NB4 (cell line): Measurements from ENCODE around the gene SERPINB2.
"Not testable (repeated sequence)": the region's sequence is repeated elsewhere in the genome, so short reads cannot be mapped to it uniquely, and the experiment has no call there.

Source experiments
- DNase-seq: peaks from one replicate; pipeline ENCODE4 v3.0.0; 2010; ENCODE audit warnings: low read depth
- H3K4me3 ChIP-seq: one replicate; pipeline ENCODE4 v1.5.1; 2011; ENCODE audit warnings: mild to moderate bottlenecking, low read depth, low read length, moderate library complexity
- MYC ChIP-seq: IDR thresholded peaks from 2 replicates; pipeline ENCODE4 v1.6.1; 2011; ENCODE audit warnings: low read depth, low read length
- POLR2A ChIP-seq: IDR thresholded peaks from 2 replicates; pipeline ENCODE4 v1.6.1; 2011; ENCODE audit warnings: mild to moderate bottlenecking; ENCODE audit not compliant: insufficient read length; ENCODE audit errors: extremely low read depth
- TF ChIP-seq, protein P1 (sequence below): IDR thresholded peaks from one replicate; pipeline ENCODE4 v1.5.1; 2012; ENCODE audit warnings: low read depth, low read length
- TF ChIP-seq, protein P2 (sequence below): IDR thresholded peaks from 2 replicates; pipeline ENCODE4 v1.6.1; 2011; ENCODE audit warnings: low read depth, low read length

Gene SERPINB2

DNA sequence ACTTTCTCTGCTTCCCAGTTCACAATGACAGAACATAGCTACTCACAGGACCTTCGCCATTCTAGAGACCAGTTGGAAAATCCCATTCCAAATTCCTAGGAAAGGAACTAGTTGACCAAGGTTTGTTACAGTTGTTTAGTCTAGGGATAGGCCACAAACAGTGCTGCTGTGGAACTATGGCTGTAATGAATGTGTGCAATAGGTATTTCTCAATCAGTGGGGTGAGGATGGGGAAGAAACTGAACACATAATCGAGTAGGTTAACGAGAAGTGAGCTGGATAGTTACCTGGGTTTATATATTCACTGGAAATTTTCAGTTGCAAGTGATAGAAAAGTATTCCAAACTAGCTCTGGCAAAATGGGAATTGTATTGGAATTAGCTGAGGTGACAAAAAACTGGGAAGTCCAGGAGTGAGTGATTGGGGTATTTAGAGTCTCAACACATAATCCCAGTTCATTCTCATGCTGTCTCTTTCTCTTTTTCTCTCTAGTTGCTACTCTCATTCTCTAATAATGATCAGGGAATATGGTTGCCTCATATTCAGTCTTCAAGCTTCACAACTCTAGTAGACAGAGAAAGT, 43.4 kb downstream of the SERPINB2 start:
- peak; percentile 53 for DNase-seq
- no peak overlapping the region for H3K4me3 ChIP-seq
- TF ChIP-seq POLR2A, result no peak
- TF ChIP-seq, protein P1, sequence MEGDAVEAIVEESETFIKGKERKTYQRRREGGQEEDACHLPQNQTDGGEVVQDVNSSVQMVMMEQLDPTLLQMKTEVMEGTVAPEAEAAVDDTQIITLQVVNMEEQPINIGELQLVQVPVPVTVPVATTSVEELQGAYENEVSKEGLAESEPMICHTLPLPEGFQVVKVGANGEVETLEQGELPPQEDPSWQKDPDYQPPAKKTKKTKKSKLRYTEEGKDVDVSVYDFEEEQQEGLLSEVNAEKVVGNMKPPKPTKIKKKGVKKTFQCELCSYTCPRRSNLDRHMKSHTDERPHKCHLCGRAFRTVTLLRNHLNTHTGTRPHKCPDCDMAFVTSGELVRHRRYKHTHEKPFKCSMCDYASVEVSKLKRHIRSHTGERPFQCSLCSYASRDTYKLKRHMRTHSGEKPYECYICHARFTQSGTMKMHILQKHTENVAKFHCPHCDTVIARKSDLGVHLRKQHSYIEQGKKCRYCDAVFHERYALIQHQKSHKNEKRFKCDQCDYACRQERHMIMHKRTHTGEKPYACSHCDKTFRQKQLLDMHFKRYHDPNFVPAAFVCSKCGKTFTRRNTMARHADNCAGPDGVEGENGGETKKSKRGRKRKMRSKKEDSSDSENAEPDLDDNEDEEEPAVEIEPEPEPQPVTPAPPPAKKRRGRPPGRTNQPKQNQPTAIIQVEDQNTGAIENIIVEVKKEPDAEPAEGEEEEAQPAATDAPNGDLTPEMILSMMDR, result no peak

DNA sequence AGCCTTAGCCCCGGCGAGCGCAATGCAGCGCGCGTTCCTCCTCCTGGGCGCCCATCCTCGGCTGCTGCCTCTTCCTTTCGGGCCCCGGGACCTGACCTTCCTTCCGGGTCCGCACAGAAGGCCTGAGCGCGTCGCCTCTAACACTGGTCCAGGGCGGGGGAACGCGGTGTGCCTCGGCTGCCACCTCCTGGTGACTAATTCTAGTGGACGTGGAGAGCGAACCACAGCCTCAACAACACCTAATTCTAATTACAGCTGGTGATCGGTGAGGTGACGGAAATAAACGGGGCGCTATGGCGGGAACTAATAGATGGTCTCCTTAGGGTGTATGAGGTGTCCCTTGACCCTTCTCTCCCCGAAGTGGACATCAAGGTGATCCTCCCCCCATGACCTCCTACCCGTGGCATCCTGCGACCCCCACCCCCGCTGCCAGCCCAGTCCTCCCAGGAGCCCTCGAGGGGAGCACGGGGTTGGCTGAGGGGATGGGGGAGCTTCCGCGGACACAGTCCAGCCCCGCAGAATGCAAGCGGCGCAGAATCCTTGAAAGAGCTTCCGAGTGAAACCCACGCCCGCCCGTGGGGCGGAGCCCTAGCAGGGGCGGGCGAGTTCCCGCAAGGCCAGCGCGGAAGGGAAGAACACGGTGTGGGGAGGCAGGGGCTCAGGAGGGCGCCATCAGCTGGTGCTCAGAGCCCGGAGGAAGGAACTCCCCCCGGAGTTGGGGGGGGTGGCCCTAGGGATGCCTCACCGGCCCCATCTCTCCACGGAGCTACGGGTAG, 48.8 kb downstream of the SERPINB2 start:
- TF ChIP-seq, protein P1, result peak; percentile 67
- TF ChIP-seq, protein P2, sequence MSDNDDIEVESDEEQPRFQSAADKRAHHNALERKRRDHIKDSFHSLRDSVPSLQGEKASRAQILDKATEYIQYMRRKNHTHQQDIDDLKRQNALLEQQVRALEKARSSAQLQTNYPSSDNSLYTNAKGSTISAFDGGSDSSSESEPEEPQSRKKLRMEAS, result peak; percentile 29; the same call in 1 of the 2 replicates
- peak; percentile 50; the same call in 1 of the 2 replicates for TF ChIP-seq MYC
- TF ChIP-seq POLR2A, result no peak
- peak; percentile 90 for DNase-seq
- H3K4me3 ChIP-seq, result peak overlapping the region; percentile 53

DNA sequence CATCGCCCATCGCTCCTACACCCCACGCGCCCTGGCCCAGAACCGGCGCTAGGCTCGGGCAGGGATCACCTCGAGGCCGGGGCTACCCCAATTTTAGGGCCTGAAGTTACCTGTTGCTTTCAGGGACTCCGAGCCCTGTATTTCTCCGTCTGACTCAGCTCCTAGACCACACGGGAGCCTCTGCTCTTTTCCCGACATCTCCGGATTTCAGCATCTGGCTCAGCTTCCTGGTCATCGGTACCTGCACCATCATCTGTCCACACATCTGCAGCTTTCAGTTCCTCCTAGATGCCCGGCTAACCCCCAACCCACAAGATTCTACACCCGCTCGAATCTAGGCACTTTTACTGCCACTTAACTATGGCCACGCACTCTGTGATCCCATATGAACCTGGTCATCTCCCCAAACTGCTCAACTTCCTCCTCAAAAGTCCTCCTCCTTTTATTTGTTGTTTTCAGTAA, 49.5 kb downstream of the SERPINB2 start:
- no peak for TF ChIP-seq POLR2A
- TF ChIP-seq, protein P1, result no peak
- TF ChIP-seq, protein P2, result no peak
- no peak for TF ChIP-seq MYC
- no peak overlapping the region for H3K4me3 ChIP-seq
- no peak for DNase-seq

DNA sequence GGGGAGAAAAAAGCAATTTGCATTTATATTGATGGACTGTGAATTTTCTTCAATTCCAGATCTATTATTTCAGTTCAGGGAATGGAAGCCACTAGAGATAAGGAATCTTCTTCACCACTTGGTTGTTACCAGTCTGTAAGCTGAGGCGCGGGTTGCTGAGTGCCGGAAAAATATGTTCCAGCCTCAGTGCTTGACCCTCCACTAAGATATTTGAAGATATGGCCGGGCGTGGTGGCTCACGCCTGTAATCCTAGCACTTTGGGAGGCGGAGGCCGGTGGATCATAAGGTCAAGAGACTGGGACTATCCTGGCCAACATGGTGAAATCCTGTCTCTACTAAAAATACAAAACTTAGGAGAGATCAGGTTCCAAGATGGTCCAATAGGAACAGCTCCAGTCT, 52.5 kb downstream of the SERPINB2 start:
- H3K4me3 ChIP-seq, result no peak overlapping the region

DNA sequence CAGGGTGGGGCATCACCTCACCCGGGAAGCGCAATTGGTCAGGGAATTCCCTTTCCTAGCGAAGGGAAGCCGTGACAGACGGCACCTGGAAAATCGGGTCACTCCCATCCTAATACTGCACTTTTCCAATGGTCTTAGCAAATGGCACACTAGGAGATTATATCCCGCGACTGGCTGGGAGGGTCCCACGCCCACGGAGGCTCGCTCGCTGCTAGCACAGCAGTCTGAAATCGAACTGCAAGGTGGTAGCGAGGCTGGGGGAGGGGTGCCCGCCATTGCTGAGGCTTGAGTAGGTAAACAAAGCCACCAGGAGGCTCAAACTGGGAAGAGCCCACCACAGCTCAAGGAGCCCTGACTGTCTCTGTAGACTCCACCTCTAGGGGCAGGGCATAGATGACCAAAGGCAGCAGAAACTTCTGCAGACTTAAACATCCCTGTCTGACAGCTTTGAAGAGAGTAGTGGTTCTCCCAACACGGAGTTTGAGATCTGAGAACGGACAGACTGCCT, 53.1 kb downstream of the SERPINB2 start:
- not testable (repeated sequence) for H3K4me3 ChIP-seq, DNase-seq

More for the DNA sequence above, 52.5 kb downstream of the SERPINB2 start:
- no peak for DNase-seq
- TF ChIP-seq MYC (no peak), POLR2A (no peak)
- TF ChIP-seq, protein P1, result no peak
- TF ChIP-seq, protein P2, result no peak

DNA sequence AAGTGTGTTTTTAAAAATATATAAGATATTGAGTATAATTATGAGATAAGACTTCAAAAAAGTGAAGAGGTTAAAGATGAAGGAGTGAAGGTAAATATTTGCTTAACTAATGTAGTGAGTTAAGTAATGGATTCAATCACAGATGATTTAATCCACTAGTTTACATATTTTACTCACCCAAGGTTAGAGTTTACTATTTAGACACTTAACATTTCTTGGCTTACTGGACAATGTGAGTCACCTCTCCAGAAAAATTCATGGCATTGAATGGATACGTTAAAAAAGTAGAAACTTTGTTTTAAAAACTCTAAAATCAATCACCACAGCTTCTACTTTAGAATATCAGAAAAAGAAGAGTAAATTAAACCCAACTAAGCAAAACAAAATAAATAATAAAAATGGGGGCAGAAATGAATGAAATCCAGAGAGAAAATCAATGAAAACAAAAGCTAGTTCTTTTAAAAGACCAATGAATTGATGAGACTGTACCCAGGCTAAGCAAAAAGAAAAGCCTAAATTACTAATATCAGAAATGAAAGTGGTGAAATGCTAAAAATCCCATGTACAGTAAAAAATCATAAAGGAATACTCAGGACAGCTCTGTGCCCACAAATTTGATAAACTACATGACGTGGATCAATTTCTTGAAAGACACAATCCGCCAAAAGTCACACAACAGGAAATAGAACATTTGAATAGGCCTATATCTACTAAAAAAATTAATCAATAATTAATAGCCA, 59.7 kb downstream of the SERPINB2 start:
- DNase-seq, result no peak
- TF ChIP-seq POLR2A (no peak), MYC (no peak)
- TF ChIP-seq, protein P1, result no peak
- TF ChIP-seq, protein P2, result no peak
- H3K4me3 ChIP-seq, result no peak overlapping the region
